Neural crest cell (in vitro differentiated cells): ENCODE measurements around the gene CMC4. TPM values are rescaled to one million over a fixed set of nuclear protein-coding genes. Genes with fewer than 3 reads are reported as not detected.

Source experiments
- DNase-seq: peaks from one replicate; pipeline ENCODE4 v3.0.0; 2021; ENCODE audit warnings: low read depth, mixed read lengths, low spot score
- H3K27ac Mint-ChIP-seq: one replicate; pipeline ENCODE4 v1.8.0; 2021; ENCODE audit warnings: mild to moderate bottlenecking, mixed read lengths; ENCODE audit not compliant: unreplicated experiment
- H3K27me3 Mint-ChIP-seq: 2 replicates; pipeline ENCODE4 v1.8.0; 2021; ENCODE audit warnings: low read depth, mild to moderate bottlenecking, mixed read lengths
- H3K36me3 Mint-ChIP-seq: 2 replicates; pipeline ENCODE4 v1.8.0; 2021; ENCODE audit warnings: low read depth, mild to moderate bottlenecking, mixed read lengths
- H3K4me1 Mint-ChIP-seq: 2 replicates; pipeline ENCODE4 v1.8.0; 2021; ENCODE audit warnings: mixed read lengths
- H3K4me3 Mint-ChIP-seq: one replicate; pipeline ENCODE4 v1.8.0; 2021; ENCODE audit warnings: mild to moderate bottlenecking, mixed read lengths
- H3K9me3 Mint-ChIP-seq: 2 replicates; pipeline ENCODE4 v1.8.0; 2021; ENCODE audit warnings: mixed read lengths
- CTCF ChIP-seq: fragments of 200-600 bp; sonication (generic); conservative IDR thresholded peaks from 2 replicates; pipeline ENCODE4 v1.5.0; 2021; ENCODE audit warnings: antibody characterized with exemption, mild to moderate bottlenecking
- total RNA-seq: library from RNA; stranded (reverse); gene quantifications from 2 replicates; pipeline ENCODE4 v1.2.1, GENCODE V29; 2021

Gene CMC4
- total RNA-seq, 1 donor from 2014 or later = 4.3 TPM

- H3K4me1 Mint-ChIP-seq = peaks cover 36% of the 10 kb centered on the region
- DNase-seq = no peak
- peak overlapping the region; percentile 85 for H3K4me3 Mint-ChIP-seq
- no peaks in the 10 kb centered on the region for H3K9me3 Mint-ChIP-seq
- no peaks in the 10 kb centered on the region for H3K27me3 Mint-ChIP-seq
- H3K27ac Mint-ChIP-seq = peak overlapping the region; percentile 86
- peaks cover 4% of the 10 kb centered on the region for H3K36me3 Mint-ChIP-seq
- no peak for TF ChIP-seq CTCF
Observed at GRCh38 chrX:155070663-155070974, 317 bp downstream of the CMC4 start.

GRCh38 chrX:155070038-155070437 lies 898 bp downstream of the CMC4 start:
- no peaks in the 10 kb centered on the region for H3K27me3 Mint-ChIP-seq
- DNase-seq = no peak
- no peak for TF ChIP-seq CTCF
- peaks cover 36% of the 10 kb centered on the region for H3K4me1 Mint-ChIP-seq
- H3K27ac Mint-ChIP-seq = peak overlapping the region; percentile 44
- peak overlapping the region; percentile 85 for H3K4me3 Mint-ChIP-seq
- H3K9me3 Mint-ChIP-seq = no peaks in the 10 kb centered on the region
- peaks cover 4% of the 10 kb centered on the region for H3K36me3 Mint-ChIP-seq

- Mint-ChIP-seq H3K4me1 (peaks cover 36% of the 10 kb centered on the region), H3K27me3 (no peaks in the 10 kb centered on the region), H3K4me3 (peak overlapping the region; percentile 85), H3K27ac (no peak overlapping the region), H3K9me3 (no peaks in the 10 kb centered on the region), H3K36me3 (peaks cover 4% of the 10 kb centered on the region)
- TF ChIP-seq CTCF = no peak
- DNase-seq = no peak
Observed at GRCh38 chrX:155069414-155069813, 1.5 kb downstream of the CMC4 start.

- H3K4me3 Mint-ChIP-seq = no peak overlapping the region
Observed at GRCh38 chrX:155068165-155068564, 2.8 kb downstream of the CMC4 start.

GRCh38 chrX:155065035-155065734 lies 5.8 kb downstream of the CMC4 start:
- H3K27me3 Mint-ChIP-seq = no peaks in the 10 kb centered on the region
- no peaks in the 10 kb centered on the region for H3K9me3 Mint-ChIP-seq
- TF ChIP-seq CTCF = no peak
- no peak overlapping the region for H3K4me3 Mint-ChIP-seq
- no peaks in the 10 kb centered on the region for H3K36me3 Mint-ChIP-seq
- H3K4me1 Mint-ChIP-seq = peaks cover 15% of the 10 kb centered on the region
- no peak for DNase-seq
- H3K27ac Mint-ChIP-seq = no peak overlapping the region

More at GRCh38 chrX:155068165-155068564, 2.8 kb downstream of the CMC4 start:
- no peak for DNase-seq
- TF ChIP-seq CTCF = no peak
- Mint-ChIP-seq H3K9me3 (no peaks in the 10 kb centered on the region), H3K27me3 (no peaks in the 10 kb centered on the region), H3K27ac (peak overlapping the region; percentile 94), H3K36me3 (peaks cover 4% of the 10 kb centered on the region), H3K4me1 (peaks cover 25% of the 10 kb centered on the region)
